GM19395 (cell line): ENCODE data around the gene CYP24A1.

Experiments
- ATAC-seq: cut with Tn5 transposase; IDR thresholded peaks from one replicate; pipeline ENCODE4 v1.9.1; 2021; ENCODE audit warnings: mild to moderate bottlenecking, moderate library complexity; ENCODE audit not compliant: unreplicated experiment

Gene CYP24A1

GRCh38 chr20:54158856-54159418 lies 14.8 kb downstream of the CYP24A1 start:
- no peak for ATAC-seq

- no peak for ATAC-seq
Observed at GRCh38 chr20:54158226-54158625, 15.6 kb downstream of the CYP24A1 start.

DNA sequence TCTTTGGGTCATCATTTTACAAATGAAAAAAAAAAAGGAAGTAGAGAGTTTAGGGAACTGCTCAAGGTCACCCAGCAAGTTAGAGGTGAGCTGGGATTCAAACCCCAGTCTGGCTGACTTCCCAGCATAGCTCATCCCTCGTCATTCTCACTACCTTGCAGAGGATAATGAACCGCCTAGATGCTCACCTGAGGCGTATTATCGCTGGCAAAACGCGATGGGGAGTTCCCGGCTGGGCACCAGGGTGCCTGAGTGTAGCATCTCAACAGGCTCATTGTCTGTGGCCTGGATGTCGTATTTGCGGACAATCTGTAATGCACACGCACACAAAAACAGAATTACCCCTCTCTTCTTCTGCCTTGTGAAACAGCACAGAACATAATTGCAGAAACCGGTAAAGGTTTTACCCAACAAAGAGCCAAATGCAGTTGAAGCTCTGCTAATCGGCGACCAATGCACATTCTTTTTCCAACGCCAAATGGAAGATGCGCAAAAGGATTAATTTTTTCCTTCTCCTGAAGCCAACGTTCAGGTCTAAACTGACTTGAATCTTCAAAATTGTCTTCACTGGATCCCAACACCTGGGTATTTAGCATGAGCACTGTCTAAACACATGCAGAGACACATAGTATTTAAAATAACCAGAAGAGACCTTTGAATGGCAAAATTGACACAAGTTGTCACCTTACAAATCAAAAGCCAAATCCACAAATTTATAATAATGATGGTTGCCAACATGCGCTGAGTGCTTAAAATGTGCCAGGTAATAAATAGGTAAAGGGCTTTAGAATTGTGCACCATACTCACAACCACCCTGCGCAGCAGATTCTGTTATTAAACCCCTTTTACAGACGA lies 16.6 kb downstream of the CYP24A1 start:
- ATAC-seq = no peak

DNA sequence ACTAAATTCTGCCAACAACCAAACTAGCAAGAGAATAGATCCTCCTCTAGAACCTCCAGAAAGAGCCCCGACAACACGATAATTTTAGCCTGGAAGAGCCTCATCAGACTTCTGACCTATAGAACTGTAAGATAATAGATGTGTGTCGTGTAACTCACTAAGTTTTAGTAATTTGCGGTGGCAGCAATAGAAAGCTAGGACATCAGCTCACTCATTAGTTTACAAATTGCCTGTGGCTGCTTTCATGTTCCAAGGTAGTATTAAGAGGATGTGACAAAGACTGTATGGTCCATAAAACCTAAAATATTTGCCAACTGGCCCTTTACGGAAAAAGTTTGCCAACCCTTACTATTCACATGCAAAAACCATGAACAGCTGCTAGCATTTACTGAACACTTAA lies 17.3 kb downstream of the CYP24A1 start:
- ATAC-seq = no peak

DNA sequence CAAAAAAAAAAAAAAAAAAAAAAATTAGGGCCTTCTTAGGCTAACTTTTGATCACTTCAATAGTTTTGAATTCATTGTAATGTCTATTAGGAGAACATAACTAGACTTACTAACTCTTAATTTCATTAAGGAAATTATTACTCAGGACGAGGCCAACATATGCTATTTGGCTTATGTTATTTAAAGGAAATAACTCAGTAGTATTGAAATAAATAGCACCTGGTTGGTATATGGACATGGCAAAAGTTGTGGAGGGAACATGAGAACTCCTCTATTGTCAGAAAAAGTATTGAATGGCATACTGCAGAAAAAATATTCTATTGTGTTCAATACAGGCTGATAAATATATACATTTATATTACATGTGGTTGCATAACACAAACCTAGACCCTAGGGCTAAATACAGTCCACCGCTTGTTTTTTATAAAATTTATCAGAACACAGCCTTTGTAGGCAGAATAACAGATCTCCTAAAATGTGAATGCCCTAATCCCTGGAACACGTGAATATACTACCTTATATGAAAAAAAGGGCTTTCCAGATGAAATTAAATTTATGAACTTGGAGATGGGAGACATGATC lies 18.0 kb downstream of the CYP24A1 start:
- no peak for ATAC-seq

- ATAC-seq = no peak
Observed at GRCh38 chr20:54154439-54154838, 19.3 kb downstream of the CYP24A1 start.

DNA sequence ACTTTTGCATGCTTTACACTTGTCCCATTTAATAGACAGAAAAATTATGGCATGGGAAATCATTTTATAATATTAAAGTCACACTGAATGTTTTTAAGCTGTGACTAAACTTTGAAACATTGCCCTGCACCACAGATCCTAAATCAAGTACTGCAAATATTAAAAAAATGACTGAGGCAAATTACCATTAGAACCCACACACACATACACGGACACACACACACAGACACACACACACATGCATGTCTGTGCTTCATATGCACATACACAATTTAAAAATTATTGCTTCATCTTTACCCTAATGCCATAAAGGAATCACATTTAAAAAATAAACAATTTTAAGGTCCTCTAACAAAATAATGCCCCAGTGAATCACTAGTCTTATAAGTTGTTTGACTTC lies 19.9 kb downstream of the CYP24A1 start:
- ATAC-seq = no peak

DNA sequence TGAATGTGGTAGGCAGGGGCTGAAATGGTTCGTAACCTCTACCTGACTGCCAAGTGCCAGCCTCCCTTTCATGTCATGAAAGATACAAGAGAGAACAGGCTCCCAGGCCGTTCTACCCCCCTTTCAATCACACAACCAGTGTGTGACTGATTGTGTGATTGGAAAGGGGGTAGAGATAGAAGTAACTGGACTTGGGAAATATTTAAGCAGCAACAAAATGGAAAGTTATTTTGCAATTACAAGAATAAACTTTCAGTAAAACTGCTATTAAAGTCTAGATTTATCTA lies 20.8 kb downstream of the CYP24A1 start:
- no peak for ATAC-seq

GRCh38 chr20:54152227-54153040 lies 21.4 kb downstream of the CYP24A1 start:
- no peak for ATAC-seq

DNA sequence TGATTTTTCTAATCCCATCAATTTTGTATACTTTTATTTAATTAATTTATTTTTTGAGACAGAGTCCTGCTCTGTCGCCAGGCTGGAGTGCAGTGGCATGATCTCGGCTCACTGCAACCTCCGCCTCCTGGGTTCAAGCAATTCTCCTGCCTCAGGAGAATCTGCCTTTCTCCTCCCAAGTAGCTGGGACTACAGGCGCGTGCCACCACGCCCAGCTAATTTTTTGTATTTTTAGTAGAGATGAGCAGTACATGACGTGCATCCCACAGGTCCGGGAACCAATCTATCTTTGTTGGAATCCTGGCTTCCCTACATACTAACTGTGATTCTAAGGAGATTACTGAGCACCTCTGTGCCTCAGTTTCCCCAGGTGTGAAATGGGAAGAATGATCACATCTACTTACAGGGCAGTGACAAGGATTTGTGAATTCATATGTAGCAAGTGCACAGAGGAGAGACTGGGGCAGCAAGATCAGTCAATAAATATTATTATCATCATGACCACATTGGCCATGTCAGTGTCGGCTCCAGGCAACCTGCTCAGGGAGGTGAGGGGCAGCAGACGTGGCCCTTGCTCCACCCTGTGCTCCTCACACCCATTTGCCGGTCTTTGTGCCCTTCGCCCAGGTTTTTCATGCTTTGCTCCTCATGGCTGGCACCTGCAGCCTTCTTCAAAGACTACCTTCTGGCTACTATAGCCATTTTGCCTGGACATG lies 22.1 kb downstream of the CYP24A1 start:
- no peak for ATAC-seq

- no peak for ATAC-seq
Observed at GRCh38 chr20:54151075-54151439, 22.7 kb downstream of the CYP24A1 start.

- ATAC-seq = no peak
Observed at GRCh38 chr20:54149765-54150264, 24.0 kb downstream of the CYP24A1 start.

DNA sequence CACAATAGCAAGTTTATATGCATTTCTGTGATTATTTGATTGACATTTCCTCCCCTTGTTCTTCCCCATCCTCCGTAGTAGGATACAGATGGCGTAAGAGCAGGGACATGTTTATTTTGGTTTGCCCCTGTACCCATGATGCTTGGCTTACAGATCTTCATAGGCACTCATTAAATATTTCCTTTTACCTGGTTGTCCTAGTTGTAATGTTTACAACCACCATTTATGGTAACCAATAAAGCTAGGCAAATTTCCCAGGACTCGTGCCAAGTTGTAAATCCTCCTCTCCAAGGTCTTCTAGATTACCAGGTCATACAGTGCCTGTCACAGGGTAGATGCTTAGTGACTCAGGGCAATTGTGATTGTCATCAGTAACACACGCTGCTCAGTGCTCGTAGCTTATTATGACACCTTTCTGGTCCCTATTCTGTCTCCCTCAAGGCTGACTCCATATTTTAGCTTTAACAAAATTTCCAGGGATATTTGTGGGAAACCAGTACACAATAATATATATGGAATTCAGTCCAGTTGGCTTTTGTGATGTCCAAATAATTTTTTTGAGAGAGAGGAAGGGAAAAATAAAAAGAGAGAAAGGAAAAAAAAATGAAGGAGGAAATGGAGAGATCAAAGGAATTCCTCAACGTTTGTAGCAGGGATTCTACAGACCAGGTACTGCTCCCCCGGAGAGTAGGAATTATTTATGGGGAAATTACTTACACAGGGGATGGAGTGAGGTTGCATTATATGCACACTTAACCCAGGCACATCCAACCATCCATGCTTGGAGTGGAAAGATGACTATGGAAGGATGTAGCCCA lies 24.6 kb downstream of the CYP24A1 start:
- ATAC-seq = no peak

DNA sequence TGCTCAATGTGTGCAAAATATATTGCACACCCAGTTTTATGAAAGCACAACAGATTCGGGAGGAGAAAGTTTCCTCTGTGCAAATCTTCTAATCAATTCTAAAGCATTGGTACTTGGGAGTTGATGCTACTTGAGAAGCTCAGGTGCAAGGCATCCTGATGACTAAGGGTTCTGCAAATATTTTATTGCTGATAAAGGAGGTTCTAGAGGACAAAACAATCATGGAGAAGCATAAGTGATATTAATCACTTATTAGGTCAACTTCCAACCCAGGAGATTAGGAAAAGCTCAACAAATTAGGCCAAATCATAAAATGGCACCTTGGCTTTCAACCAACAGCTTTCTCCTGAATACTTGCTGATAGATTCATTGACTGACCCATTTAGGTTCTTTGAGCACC lies 27.1 kb downstream of the CYP24A1 start:
- no peak for ATAC-seq

- no peak for ATAC-seq
Observed at GRCh38 chr20:54144847-54145414, 28.9 kb downstream of the CYP24A1 start.

DNA sequence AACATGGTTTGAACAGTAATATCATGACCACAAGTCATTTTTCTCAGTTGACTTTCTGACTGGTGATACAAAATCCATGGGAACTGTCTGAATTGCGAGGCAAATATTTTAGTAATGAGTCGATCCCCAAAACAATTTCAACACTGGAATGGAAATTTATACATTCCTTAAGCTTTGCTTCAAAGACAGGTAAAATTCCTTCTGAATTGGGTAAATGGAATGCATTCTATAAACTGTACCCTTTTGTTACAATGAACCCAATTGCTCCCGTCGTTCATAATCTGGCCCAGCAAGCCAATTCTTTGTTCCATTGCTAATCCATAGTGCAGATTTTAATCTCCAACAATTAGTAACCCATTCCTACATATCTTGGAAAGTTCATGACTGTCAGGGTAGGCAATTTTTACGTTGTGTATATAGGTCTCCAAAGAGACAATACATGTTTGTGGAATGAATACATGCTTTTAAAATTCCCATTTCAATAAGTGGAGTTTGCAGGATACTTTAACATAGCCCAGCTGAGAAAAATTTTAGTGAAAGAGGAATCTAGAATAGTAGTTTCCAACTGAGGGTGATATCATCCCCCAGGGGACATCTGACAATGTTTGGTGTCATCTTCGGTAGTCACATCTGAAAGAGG lies 32.7 kb downstream of the CYP24A1 start:
- no peak for ATAC-seq

- ATAC-seq = no peak
Observed at GRCh38 chr20:54140486-54140885, 33.3 kb downstream of the CYP24A1 start.

DNA sequence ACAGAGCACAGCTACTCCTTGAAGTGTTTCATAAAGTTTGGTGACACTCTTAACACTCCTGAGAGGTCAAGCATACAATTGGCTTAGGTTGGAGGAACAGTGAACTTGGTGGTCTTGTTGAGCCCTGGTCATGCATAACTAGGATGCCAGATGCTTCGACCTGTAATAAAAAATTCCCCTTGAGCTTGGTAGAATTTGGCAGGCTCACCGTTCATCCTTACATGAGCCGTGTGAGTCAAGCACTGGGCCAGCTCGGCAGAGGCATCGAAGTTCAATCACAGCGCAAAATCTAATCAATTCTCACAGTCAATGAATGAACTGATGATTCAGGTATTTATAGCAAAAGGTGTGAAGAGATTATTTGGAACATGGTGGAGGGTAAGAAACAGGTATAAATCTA lies 33.7 kb downstream of the CYP24A1 start:
- ATAC-seq = no peak

DNA sequence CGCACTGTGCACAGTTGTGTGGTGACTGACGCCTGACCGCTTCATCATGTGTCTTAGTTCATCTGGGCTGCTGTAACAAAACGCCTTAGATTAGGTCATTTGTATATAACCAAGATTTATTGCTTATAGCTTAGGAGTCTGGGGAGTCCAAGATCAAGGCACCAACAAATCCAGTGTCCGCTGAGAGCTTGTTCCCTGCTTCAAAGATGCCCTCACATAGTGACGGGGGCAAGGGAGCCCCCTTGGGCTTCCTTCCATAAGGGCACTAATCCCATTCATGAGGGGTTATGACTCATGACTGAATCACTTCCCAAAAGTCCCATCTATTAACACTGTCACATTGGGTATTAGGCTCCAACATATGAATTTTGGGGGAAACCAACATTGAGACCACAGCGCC lies 34.6 kb downstream of the CYP24A1 start:
- ATAC-seq = no peak
